Activated effector memory CD4-positive, alpha-beta T cell treated with Interleukin-2 at 50 U/mL for 16 hours (primary cell): Measurements from ENCODE around the gene MAP4K3.

ENCODE experiments used
- DNase-seq: peaks from one replicate; pipeline ENCODE4 v3.0.0-alpha.2; 2020

Gene MAP4K3

DNA sequence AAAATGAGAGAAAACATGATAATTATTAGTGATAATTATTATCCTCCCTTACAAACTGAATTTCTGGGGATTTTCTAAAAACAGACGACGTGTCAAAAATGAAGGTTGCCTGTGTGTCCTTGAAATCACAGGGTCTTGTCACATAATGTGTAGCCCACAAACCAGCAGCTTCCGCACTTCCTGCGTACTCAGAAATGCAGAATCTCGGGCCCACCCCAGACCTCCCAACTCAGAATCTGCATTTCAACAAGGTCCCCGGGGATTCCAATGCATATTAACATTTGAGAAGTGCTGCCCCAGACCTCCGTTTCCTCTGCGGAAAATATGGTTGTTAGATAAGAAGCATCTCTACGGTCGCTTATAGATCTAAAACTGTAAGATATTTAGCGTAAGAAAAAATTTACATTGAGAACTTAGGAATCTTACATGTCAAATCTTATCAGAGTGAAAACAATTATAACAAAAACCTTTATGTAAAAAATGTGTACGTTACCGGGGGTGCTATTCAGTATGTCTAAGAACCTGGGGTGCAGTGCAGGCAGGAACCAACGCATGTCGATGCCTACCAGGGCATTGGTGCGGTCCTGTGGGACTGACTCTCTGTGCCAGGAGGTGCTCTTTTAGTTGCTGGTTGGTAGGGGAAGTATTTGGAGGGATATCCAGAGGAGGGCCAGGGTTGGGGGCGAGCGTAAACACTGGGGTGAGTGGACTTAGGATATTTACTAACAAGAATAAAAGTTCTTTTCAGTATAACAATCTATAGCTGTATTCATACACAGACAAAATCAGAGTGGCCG, 208.5 kb downstream of the MAP4K3 start:
- peak; percentile 19 for DNase-seq

DNA sequence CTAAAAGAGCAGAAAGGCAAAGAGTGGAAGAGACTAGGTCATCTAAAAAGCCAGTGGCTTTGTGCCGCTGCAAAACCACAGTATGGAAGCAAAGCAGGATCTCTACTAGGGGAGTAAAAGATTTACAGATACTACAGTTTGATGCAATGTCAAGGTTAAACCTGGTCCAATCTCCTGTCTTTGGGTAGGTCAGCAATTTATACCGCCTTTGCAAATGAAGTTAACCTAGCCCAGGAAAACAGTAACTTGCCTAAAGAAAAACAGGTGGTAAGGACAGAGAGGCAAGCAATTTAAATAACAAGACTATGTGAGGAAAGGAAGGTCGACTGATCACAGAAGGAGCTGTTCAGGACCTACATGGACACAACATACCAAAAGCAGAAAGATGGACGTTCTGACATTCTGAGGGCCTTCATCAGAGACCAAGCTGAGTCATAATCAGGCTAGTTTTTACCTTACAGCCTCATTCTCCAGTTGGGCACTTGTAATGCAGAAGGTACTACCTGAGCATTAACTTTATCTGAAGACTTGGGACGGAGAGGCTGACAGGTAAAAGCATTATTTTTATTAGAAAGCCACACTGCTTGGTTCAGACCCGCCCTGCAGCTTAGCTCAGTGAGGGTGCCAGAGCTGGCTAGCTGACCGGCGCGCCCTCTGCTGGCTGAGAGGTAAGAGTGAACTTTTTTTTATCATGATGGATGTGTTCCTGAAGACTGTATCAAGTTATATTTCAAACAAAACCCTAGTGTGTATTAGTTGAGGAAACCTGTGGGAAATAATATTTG, 209.3 kb downstream of the MAP4K3 start:
- DNase-seq = peak; percentile 80

GRCh38 chr2:39225567-39225966, 211.5 kb downstream of the MAP4K3 start:
- DNase-seq = no peak

DNA sequence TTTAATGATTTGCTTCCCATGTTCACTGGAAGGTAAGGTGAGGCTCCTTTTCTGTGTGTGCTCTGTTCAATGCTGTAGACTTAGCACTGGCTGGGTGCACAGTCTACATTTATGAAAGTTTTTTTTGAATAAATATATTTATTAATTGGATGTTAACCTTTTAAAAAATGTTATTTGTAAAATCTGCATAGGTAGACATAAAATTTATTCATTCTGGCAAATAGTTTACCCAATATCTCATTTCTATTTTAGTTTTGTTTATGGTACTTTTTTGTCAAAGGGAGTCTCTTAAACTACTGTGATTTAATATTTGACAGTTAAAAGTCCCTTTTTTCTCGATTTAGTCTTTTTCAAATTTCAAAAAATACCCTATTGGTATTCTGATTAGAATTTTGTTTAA, 213.2 kb downstream of the MAP4K3 start:
- no peak for DNase-seq

DNA sequence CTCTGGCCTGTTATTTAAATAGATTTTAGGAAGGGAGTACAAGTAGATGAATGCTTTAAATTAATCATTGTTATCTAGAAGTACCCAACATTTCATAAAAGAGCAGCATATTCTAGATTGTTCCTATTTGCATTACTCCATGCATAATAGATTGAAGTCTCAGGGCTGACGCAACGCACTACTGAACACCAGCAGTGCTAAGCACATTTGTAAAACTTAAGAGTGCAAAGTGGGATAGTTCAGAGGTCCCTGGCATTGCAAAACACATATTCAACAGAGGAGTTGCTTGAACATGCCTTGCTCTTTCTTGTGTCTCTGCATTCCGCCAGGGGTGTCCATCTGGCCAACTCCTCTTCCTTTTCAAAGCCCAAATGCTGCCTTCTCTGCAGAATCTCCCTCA, 215.6 kb downstream of the MAP4K3 start:
- no peak for DNase-seq

- DNase-seq = no peak
Measured at GRCh38 chr2:39220136-39220535, 216.9 kb downstream of the MAP4K3 start.

DNA sequence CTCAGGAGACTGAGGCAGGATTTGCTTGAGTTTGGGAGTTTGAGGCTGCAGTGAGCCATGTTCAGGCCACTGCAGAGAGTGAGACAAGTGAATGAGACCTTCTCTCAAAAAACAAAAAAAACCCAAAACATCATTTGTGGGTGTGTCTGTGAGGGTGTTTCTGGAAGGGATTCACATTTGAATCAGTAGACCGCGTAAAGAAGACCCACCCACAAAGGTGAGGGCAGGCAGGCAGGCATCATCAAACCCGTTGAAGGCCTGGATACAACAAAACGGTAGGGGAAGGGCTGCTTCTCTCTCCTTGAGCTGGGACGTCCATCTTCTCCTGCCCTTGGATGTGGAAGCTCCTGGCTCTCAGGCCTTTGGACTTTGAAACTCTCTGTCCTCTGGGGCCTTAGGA, 218.7 kb downstream of the MAP4K3 start:
- DNase-seq = no peak

GRCh38 chr2:39217192-39217550, 219.9 kb downstream of the MAP4K3 start:
- no peak for DNase-seq

- DNase-seq = peak; percentile 77
Measured at GRCh38 chr2:39216346-39217191, 220.5 kb downstream of the MAP4K3 start.

GRCh38 chr2:39215545-39215944, 221.5 kb downstream of the MAP4K3 start:
- no peak for DNase-seq

DNA sequence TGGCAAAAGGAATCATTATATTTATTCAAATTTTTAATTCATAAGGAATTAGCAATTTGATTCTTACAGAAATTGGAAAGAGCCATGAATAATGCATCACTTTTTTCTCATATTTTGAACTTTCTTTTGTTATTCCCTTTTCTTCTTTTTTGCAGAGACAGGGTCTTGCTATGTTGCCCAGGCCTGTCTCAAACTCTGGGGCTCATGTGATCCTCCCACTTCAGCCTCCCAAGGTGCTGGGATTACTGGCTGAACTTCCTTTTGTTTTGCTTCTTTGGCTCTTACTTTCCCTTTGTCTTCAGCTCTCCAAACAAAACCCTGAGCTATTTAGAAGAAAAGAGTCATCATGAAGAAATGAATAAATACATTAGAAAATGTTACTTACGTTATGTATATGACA, 224.1 kb downstream of the MAP4K3 start:
- no peak for DNase-seq

DNA sequence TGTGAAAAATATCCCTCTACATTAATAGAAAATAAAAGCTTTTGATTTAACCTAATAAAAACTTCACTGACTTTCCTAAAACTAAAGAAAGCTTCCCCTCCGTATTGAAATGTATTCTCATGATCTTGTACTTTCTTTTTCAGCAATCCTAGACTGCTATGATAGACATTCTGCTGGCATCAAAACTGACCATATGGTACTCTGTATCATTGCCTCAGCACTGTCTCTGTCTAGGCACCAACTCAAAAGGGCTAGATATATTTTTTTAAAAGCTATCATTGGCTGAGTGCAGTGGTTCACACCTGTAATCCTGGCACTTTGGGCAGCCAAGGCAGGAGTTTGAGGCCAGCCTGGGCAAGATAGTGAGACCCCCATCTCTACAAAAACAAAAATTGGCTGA, 226.2 kb downstream of the MAP4K3 start:
- no peak for DNase-seq

- no peak for DNase-seq
Measured at GRCh38 chr2:39203382-39203781, 233.7 kb downstream of the MAP4K3 start.

DNA sequence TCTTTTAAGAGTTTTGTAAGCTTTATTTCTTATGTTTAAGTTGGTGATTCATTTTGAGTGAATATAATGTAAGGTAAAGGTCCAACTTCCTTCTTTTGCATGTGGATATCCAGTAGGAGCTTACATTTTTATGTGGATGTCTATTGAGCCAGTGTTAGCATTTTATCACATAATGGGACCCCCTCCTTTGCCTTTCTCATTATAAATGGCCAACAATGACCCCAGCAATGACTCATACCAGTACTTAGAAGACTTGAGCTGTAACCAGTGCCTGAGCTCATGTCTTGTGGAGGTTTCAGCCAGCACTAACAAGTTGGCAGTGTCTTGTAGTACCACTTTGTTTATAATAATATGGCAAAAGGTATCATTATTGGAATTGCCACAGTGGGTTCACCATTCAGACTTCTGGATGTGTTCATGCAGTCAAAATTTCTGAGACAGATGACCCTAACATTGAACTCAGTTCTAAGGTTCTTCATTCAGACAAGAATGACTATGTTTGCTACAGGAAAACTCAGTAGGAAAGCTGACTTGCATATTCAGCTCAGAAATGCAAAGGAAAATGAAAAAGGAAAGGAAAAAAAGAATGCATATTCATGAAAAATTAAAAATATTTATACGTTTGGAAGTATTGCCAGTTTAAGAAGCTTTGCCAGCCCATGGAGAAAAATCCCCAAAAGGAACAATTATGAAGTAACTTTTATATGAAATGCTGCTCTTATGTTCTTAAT, 234.3 kb downstream of the MAP4K3 start:
- no peak for DNase-seq
